PC-9 (cell line): ENCODE measurements around the gene CGB5.
"Not testable (repeated sequence)": the region's sequence is repeated elsewhere in the genome, so short reads cannot be mapped to it uniquely, and the experiment has no call there.

Source experiments
- EZH2 ChIP-seq: fragments of 200-600 bp; sonication (generic); IDR thresholded peaks from 2 replicates; pipeline ENCODE4 v1.8.0; 2017; ENCODE audit warnings: antibody characterized with exemption, low read depth
- TF ChIP-seq, protein P1 (sequence below): fragments of 200-600 bp; sonication (generic); conservative IDR thresholded peaks from 2 replicates; pipeline ENCODE4 v1.6.1; 2017; ENCODE audit warnings: mixed run types, antibody characterized with exemption, mild to moderate bottlenecking, moderate library complexity

DNA sequence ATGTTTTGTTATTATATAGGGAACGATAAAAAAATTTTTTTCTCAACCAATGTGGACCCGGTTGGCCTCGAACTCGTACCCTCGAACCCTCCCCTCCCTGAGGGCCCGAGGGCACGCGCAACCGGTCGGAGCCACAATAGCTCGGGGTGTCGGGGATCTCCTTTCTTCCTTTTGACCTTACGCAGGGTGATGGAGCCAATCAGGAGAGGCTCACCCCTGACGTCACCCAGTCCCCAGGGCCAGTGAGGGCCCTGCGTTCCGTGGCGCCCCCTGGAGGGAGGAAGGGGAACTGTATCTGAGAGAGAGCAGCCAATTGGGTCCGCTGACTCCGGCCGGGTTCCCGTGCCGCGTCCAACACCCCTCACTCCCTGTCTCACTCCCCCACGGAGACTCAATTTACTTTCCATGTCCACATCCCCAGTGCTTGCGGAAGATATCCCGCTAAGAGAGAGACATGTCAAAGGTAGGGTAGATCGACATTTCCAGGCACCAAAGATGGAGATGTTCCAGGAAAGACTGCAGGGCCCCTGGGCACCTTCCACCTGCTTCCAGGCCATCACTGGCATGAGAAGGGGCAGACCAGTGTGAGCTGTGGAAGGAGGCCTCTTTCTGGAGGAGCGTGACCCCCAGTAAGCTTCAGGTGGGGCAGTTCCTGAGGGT is 11.9 kb upstream of the CGB5 start, which contains the start of gene CGB2:
- not testable (repeated sequence) for TF ChIP-seq EZH2
- TF ChIP-seq, protein P1, sequence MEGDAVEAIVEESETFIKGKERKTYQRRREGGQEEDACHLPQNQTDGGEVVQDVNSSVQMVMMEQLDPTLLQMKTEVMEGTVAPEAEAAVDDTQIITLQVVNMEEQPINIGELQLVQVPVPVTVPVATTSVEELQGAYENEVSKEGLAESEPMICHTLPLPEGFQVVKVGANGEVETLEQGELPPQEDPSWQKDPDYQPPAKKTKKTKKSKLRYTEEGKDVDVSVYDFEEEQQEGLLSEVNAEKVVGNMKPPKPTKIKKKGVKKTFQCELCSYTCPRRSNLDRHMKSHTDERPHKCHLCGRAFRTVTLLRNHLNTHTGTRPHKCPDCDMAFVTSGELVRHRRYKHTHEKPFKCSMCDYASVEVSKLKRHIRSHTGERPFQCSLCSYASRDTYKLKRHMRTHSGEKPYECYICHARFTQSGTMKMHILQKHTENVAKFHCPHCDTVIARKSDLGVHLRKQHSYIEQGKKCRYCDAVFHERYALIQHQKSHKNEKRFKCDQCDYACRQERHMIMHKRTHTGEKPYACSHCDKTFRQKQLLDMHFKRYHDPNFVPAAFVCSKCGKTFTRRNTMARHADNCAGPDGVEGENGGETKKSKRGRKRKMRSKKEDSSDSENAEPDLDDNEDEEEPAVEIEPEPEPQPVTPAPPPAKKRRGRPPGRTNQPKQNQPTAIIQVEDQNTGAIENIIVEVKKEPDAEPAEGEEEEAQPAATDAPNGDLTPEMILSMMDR, result peak; percentile 90
